HEK293 (cell line): ENCODE results near the gene CYB5R2.

Experiments
- CTCF ChIA-PET: fragments of 350-600 bp; formaldehyde crosslinking; extraction: SDS; loops from one replicate; lab custom pipeline; 2021; ENCODE audit warnings: antibody characterized with exemption; lab: Yijun Ruan, JAX
- POLR2A ChIA-PET: fragments of 300-600 bp; formaldehyde crosslinking; extraction: SDS; loops from one replicate; lab custom pipeline; 2020; ENCODE audit warnings: antibody characterized with exemption, inconsistent platforms; lab: Yijun Ruan, JAX
- H3K27ac ChIP-seq: fragments of 200-500 bp; sonication (Bioruptor generic); 2 replicates; pipeline ENCODE4 v1.5.1; 2014; ENCODE audit warnings: low read depth, low read length, control low read depth, inconsistent platforms; ENCODE audit errors: extremely low read depth
- H3K36me3 ChIP-seq, 2 experiments: fragments of 200-500 bp in 1 of 2; sonication (Bioruptor generic) in 1 of 2; 1 replicate in 1 of 2; 2 replicates in 1 of 2; pipeline ENCODE4 v1.5.1; 2014 to 2017; ENCODE audit warnings: inconsistent platforms in 2 of 2, low read length in 2 of 2; ENCODE audit not compliant: control insufficient read depth in 2 of 2, insufficient read depth in 1 of 2
- H3K4me1 ChIP-seq: fragments of 200-500 bp; sonication (Bioruptor generic); 2 replicates; pipeline ENCODE4 v1.5.1; 2014; ENCODE audit warnings: mild to moderate bottlenecking, low read length, inconsistent platforms; ENCODE audit not compliant: control insufficient read depth, insufficient read depth
- H3K4me3 ChIP-seq: 2 replicates; pipeline ENCODE4 v1.5.1; 2011; ENCODE audit warnings: low read depth, mild to moderate bottlenecking, control low read depth, low read length, moderate library complexity
- H3K9me3 ChIP-seq: fragments of 200-500 bp; sonication (Bioruptor generic); 2 replicates; pipeline ENCODE4 v1.5.1; 2014; ENCODE audit warnings: low read depth, low read length, inconsistent platforms; ENCODE audit not compliant: control insufficient read depth, insufficient read depth
- KLF8 ChIP-seq: fragments of 450-650 bp; formaldehyde crosslinking; IDR thresholded peaks from 2 replicates; pipeline ENCODE4 v1.5.1; 2016; ENCODE audit warnings: missing biosample characterization, missing genetic modification characterization
- ZNF10 ChIP-seq: fragments of 450-650 bp; formaldehyde crosslinking; IDR thresholded peaks from 2 replicates; pipeline ENCODE4 v1.5.1; 2017; ENCODE audit warnings: missing biosample characterization, missing genetic modification characterization
- ZNF132 ChIP-seq: fragments of 450-650 bp; formaldehyde crosslinking; IDR thresholded peaks from 2 replicates; pipeline ENCODE4 v1.5.1; 2017; ENCODE audit warnings: missing biosample characterization, missing genetic modification characterization, borderline replicate concordance
- ZNF157 ChIP-seq: fragments of 450-650 bp; formaldehyde crosslinking; IDR thresholded peaks from 2 replicates; pipeline ENCODE4 v1.5.1; 2016; ENCODE audit warnings: missing biosample characterization, missing genetic modification characterization
- ZNF292 ChIP-seq: fragments of 450-650 bp; formaldehyde crosslinking; IDR thresholded peaks from 2 replicates; pipeline ENCODE4 v1.5.1; 2016; ENCODE audit warnings: low read depth, missing biosample characterization, missing genetic modification characterization, borderline replicate concordance
- ZNF354C ChIP-seq: fragments of 450-650 bp; formaldehyde crosslinking; IDR thresholded peaks from 2 replicates; pipeline ENCODE4 v1.5.1; 2016; ENCODE audit warnings: missing biosample characterization, missing genetic modification characterization, low read depth, borderline replicate concordance
- ZNF391 ChIP-seq: fragments of 450-650 bp; formaldehyde crosslinking; IDR thresholded peaks from 2 replicates; pipeline ENCODE4 v1.5.1; 2016; ENCODE audit warnings: low read depth, missing biosample characterization, missing genetic modification characterization, borderline replicate concordance
- ZNF48 ChIP-seq: fragments of 450-650 bp; formaldehyde crosslinking; IDR thresholded peaks from 2 replicates; pipeline ENCODE4 v1.5.1; 2016; ENCODE audit warnings: missing biosample characterization, missing genetic modification characterization
- ZNF514 ChIP-seq: fragments of 450-650 bp; formaldehyde crosslinking; IDR thresholded peaks from 2 replicates; pipeline ENCODE4 v1.5.1; 2016; ENCODE audit warnings: missing biosample characterization, missing genetic modification characterization
- ZNF555 ChIP-seq: fragments of 450-650 bp; formaldehyde crosslinking; conservative IDR thresholded peaks from 2 replicates; pipeline ENCODE4 v1.5.1; 2017; ENCODE audit warnings: missing biosample characterization, mild to moderate bottlenecking, missing genetic modification characterization, inconsistent platforms
- TF ChIP-seq, protein P1 (sequence below): fragments of 450-650 bp; formaldehyde crosslinking; IDR thresholded peaks from 2 replicates; pipeline ENCODE4 v1.5.1; 2016; ENCODE audit warnings: missing biosample characterization, missing genetic modification characterization
- TF ChIP-seq, protein P2 (sequence below): fragments of 450-650 bp; formaldehyde crosslinking; IDR thresholded peaks from 2 replicates; pipeline ENCODE4 v1.5.1; 2016; ENCODE audit warnings: missing biosample characterization, missing genetic modification characterization, low read depth
- TF ChIP-seq, protein P3 (sequence below): fragments of 450-650 bp; formaldehyde crosslinking; IDR thresholded peaks from 2 replicates; pipeline ENCODE4 v1.5.1; 2016; ENCODE audit warnings: missing biosample characterization, missing genetic modification characterization, borderline replicate concordance
- TF ChIP-seq, protein P4 (sequence below): fragments of 450-650 bp; formaldehyde crosslinking; IDR thresholded peaks from 2 replicates; pipeline ENCODE4 v1.5.1; 2017; ENCODE audit warnings: missing biosample characterization, missing genetic modification characterization
- TF ChIP-seq, protein P5 (sequence below): fragments of 450-650 bp; formaldehyde crosslinking; IDR thresholded peaks from 2 replicates; pipeline ENCODE4 v1.5.1; 2017; ENCODE audit warnings: missing biosample characterization, missing genetic modification characterization

CYB5R2 gene

DNA sequence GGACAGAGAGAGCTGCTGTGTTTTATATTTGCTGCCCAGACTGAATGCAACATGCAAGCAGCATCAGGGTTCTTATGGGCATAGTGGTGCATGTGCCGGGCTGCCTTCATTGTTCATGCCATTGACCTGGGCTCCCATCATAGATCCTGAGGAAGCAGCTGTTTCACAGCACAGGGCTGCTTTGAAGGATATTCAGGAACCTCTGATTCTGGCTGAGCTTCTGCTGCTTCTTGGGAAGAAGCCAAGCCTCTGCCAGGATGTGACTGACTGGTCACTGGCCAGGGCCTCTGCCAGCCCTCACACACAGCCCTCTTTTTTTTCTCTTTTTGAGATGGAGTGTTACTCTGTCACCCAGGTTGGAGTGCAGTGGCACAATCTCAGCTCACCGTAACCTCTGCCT is 43.3 kb downstream of the CYB5R2 start:
- POLR2A ChIA-PET, result no interaction called here
- Histone ChIP-seq H3K4me3 (no peak overlapping the region), H3K36me3 (peaks cover 0 to 66% of the 10 kb centered on the region in 2 experiments; a peak in 1 of 3 replicates), H3K27ac (no peak overlapping the region), H3K9me3 (no peaks in the 10 kb centered on the region), H3K4me1 (no peaks in the 10 kb centered on the region)
- no peak for TF ChIP-seq ZNF48 (tag by site-specific recombination)
- no peak for TF ChIP-seq ZNF354C (tag by site-specific recombination)
- TF ChIP-seq ZNF132 (tag by site-specific recombination), result no peak
- TF ChIP-seq KLF8, result no peak
- TF ChIP-seq, protein P1, sequence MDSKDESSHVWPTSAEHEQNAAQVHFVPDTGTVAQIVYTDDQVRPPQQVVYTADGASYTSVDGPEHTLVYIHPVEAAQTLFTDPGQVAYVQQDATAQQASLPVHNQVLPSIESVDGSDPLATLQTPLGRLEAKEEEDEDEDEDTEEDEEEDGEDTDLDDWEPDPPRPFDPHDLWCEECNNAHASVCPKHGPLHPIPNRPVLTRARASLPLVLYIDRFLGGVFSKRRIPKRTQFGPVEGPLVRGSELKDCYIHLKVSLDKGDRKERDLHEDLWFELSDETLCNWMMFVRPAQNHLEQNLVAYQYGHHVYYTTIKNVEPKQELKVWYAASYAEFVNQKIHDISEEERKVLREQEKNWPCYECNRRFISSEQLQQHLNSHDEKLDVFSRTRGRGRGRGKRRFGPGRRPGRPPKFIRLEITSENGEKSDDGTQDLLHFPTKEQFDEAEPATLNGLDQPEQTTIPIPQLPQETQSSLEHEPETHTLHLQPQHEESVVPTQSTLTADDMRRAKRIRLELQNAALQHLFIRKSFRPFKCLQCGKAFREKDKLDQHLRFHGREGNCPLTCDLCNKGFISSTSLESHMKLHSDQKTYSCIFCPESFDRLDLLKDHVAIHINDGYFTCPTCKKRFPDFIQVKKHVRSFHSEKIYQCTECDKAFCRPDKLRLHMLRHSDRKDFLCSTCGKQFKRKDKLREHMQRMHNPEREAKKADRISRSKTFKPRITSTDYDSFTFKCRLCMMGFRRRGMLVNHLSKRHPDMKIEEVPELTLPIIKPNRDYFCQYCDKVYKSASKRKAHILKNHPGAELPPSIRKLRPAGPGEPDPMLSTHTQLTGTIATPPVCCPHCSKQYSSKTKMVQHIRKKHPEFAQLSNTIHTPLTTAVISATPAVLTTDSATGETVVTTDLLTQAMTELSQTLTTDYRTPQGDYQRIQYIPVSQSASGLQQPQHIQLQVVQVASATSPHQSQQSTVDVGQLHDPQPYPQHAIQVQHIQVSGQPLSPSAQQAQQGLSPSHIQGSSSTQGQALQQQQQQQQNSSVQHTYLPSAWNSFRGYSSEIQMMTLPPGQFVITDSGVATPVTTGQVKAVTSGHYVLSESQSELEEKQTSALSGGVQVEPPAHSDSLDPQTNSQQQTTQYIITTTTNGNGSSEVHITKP (tag by site-specific recombination), result no peak
- TF ChIP-seq, protein P2, sequence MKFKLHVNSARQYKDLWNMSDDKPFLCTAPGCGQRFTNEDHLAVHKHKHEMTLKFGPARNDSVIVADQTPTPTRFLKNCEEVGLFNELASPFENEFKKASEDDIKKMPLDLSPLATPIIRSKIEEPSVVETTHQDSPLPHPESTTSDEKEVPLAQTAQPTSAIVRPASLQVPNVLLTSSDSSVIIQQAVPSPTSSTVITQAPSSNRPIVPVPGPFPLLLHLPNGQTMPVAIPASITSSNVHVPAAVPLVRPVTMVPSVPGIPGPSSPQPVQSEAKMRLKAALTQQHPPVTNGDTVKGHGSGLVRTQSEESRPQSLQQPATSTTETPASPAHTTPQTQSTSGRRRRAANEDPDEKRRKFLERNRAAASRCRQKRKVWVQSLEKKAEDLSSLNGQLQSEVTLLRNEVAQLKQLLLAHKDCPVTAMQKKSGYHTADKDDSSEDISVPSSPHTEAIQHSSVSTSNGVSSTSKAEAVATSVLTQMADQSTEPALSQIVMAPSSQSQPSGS (tag by site-specific recombination), result no peak
- TF ChIP-seq, protein P3, sequence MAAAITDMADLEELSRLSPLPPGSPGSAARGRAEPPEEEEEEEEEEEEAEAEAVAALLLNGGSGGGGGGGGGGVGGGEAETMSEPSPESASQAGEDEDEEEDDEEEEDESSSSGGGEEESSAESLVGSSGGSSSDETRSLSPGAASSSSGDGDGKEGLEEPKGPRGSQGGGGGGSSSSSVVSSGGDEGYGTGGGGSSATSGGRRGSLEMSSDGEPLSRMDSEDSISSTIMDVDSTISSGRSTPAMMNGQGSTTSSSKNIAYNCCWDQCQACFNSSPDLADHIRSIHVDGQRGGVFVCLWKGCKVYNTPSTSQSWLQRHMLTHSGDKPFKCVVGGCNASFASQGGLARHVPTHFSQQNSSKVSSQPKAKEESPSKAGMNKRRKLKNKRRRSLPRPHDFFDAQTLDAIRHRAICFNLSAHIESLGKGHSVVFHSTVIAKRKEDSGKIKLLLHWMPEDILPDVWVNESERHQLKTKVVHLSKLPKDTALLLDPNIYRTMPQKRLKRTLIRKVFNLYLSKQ, result no peak
- TF ChIP-seq ZNF514 (tag by site-specific recombination), result no peak
- TF ChIP-seq, protein P4, sequence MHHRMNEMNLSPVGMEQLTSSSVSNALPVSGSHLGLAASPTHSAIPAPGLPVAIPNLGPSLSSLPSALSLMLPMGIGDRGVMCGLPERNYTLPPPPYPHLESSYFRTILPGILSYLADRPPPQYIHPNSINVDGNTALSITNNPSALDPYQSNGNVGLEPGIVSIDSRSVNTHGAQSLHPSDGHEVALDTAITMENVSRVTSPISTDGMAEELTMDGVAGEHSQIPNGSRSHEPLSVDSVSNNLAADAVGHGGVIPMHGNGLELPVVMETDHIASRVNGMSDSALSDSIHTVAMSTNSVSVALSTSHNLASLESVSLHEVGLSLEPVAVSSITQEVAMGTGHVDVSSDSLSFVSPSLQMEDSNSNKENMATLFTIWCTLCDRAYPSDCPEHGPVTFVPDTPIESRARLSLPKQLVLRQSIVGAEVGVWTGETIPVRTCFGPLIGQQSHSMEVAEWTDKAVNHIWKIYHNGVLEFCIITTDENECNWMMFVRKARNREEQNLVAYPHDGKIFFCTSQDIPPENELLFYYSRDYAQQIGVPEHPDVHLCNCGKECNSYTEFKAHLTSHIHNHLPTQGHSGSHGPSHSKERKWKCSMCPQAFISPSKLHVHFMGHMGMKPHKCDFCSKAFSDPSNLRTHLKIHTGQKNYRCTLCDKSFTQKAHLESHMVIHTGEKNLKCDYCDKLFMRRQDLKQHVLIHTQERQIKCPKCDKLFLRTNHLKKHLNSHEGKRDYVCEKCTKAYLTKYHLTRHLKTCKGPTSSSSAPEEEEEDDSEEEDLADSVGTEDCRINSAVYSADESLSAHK (tag by site-specific recombination), result no peak
- TF ChIP-seq ZNF391 (tag by site-specific recombination), result no peak
- no peak for TF ChIP-seq ZNF555 (tag by site-specific recombination)
- CTCF ChIA-PET, result no interaction called here

DNA sequence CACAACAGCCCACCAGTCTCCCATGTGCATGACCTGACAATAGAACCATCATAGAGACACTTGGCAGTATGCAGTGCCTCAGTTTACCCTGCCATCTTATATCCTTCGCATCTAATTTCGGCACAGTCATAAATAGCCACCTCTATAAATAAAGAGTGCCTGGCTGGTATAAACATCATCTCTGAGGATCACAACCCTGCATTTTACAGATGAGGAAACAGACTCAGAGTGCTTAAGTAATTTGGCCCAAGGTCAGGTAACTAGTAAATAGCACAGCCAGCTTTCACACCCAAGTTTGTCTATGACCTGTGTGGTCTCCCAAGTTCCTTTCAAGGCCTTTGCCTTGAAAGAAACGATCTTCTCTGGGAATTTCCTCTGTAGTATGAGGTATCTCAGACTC is 44.6 kb downstream of the CYB5R2 start:
- ChIA-PET CTCF (interaction anchor here (1.3 to 1.6 kb wide), 2 partner anchors 57 to 816 kb away, joined by 5 read pairs; no protein-coding TSS in a partner anchor), POLR2A (no interaction called here)
- H3K4me1 ChIP-seq, result no peaks in the 10 kb centered on the region
- H3K4me3 ChIP-seq, result no peak overlapping the region
- H3K36me3 ChIP-seq, result peaks cover 0 to 53% of the 10 kb centered on the region in 2 experiments; a peak in 1 of 3 replicates
- no peak for TF ChIP-seq ZNF292 (tag by site-specific recombination)
- no peak for TF ChIP-seq ZNF10 (tag by site-specific recombination)
- TF ChIP-seq, protein P5, sequence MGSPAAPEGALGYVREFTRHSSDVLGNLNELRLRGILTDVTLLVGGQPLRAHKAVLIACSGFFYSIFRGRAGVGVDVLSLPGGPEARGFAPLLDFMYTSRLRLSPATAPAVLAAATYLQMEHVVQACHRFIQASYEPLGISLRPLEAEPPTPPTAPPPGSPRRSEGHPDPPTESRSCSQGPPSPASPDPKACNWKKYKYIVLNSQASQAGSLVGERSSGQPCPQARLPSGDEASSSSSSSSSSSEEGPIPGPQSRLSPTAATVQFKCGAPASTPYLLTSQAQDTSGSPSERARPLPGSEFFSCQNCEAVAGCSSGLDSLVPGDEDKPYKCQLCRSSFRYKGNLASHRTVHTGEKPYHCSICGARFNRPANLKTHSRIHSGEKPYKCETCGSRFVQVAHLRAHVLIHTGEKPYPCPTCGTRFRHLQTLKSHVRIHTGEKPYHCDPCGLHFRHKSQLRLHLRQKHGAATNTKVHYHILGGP (tag by site-specific recombination), result no peak
- no peak for TF ChIP-seq ZNF157 (tag by site-specific recombination)
- H3K9me3 ChIP-seq, result no peaks in the 10 kb centered on the region
- H3K27ac ChIP-seq, result no peak overlapping the region
